ENCODE results near the gene NOMO2.
"Not testable (repeated sequence)": the region's sequence is repeated elsewhere in the genome, so short reads cannot be mapped to it uniquely, and the experiment has no call there.

The NOMO2 gene

GRCh38 chr16:18575298-18575917 is 13.5 kb upstream of the NOMO2 start:
- not testable (repeated sequence) for DNase-seq (ENCODE audit: low read depth in 2 of 2)

GRCh38 chr16:18573887-18574286 is 12.0 kb upstream of the NOMO2 start:
- not testable (repeated sequence) for DNase-seq (ENCODE audit: low read depth in 2 of 2)

- DNase-seq (ENCODE audit: low read depth in 2 of 2) = not testable (repeated sequence)
These were observed 11.1 kb upstream of the NOMO2 start for GRCh38 chr16:18572973-18573372.

GRCh38 chr16:18571307-18571850 is 9.5 kb upstream of the NOMO2 start:
- DNase-seq (ENCODE audit: low read depth in 2 of 2) = not testable (repeated sequence)

GRCh38 chr16:18570529-18571306 is 8.8 kb upstream of the NOMO2 start:
- not testable (repeated sequence) for DNase-seq (ENCODE audit: low read depth in 2 of 2)

- DNase-seq (ENCODE audit: low read depth in 2 of 2) = not testable (repeated sequence)
These were observed 1.3 kb downstream of the NOMO2 start for GRCh38 chr16:18560416-18561220.

- DNase-seq (ENCODE audit: low read depth in 2 of 2) = not testable (repeated sequence)
These were observed 8.2 kb downstream of the NOMO2 start for GRCh38 chr16:18553671-18554070.

GRCh38 chr16:18547382-18547781 is 14.5 kb downstream of the NOMO2 start:
- DNase-seq (ENCODE audit: low read depth in 2 of 2) = not testable (repeated sequence)

GRCh38 chr16:18546853-18547252 is 15.0 kb downstream of the NOMO2 start:
- not testable (repeated sequence) for DNase-seq (ENCODE audit: low read depth in 2 of 2)

- DNase-seq (ENCODE audit: low read depth in 2 of 2) = not testable (repeated sequence)
These were observed 17.4 kb downstream of the NOMO2 start for GRCh38 chr16:18544232-18545081.

- not testable (repeated sequence) for DNase-seq (ENCODE audit: low read depth in 2 of 2)
These were observed 20.0 kb downstream of the NOMO2 start for GRCh38 chr16:18541912-18542311.

GRCh38 chr16:18537004-18537403 is 24.9 kb downstream of the NOMO2 start:
- not testable (repeated sequence) for DNase-seq (ENCODE audit: low read depth in 2 of 2)

- not testable (repeated sequence) for DNase-seq (ENCODE audit: low read depth in 2 of 2)
These were observed 26.3 kb downstream of the NOMO2 start for GRCh38 chr16:18535519-18536168.

GRCh38 chr16:18534308-18534707 is 27.6 kb downstream of the NOMO2 start:
- not testable (repeated sequence) for DNase-seq (ENCODE audit: low read depth in 2 of 2)

- not testable (repeated sequence) for DNase-seq (ENCODE audit: low read depth in 2 of 2)
These were observed 30.6 kb downstream of the NOMO2 start for GRCh38 chr16:18531323-18531722.

GRCh38 chr16:18530329-18530728 is 31.6 kb downstream of the NOMO2 start:
- DNase-seq (ENCODE audit: low read depth in 2 of 2) = not testable (repeated sequence)

- not testable (repeated sequence) for DNase-seq (ENCODE audit: low read depth in 2 of 2)
These were observed 35.4 kb downstream of the NOMO2 start for GRCh38 chr16:18526547-18526946.

- DNase-seq (ENCODE audit: low read depth in 2 of 2) = not testable (repeated sequence)
These were observed 35.9 kb downstream of the NOMO2 start for GRCh38 chr16:18525882-18526482.

- DNase-seq (ENCODE audit: low read depth in 2 of 2) = not testable (repeated sequence)
These were observed 39.3 kb downstream of the NOMO2 start for GRCh38 chr16:18522637-18523036.
